Measurements from ENCODE around the gene PATJ.

DNA sequence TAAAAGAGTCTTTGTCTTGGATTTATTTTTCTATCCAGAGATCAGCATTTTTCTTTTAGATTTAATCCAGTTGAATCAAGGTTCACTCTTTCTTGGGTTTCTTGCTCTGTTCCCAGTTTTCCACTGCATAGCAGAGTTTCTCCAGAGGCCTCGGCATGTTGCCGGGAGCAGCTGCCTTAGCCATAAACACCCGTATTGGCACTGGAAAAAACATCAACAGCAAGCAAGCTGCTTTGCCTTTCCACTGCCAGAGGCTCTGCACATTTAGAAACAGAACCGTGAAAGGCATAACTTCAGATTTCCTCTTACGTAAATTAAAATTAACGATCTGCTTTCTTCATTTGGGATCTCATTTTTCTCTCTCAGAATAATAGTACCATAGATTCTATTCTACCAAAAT lies 270.6 kb downstream of the PATJ start:
- no peak for TF ChIP-seq POLR2A (IDR thresholded peaks at IDR 0.05)
- no peak for TF ChIP-seq CTCF (IDR thresholded peaks at IDR 0.05)
